Suppressor macrophage treated with lipopolysaccharide for 1 hour (primary cell): ENCODE results near the gene HOXA1.
"Not testable (repeated sequence)": the region's sequence is repeated elsewhere in the genome, so short reads cannot be mapped to it uniquely, and the experiment has no call there.

ENCODE experiments used
- DNase-seq, 3 donors: peaks; one replicate each; pipeline ENCODE4 v3.0.0-alpha.2; 2020 to 2022

HOXA1 gene

DNA sequence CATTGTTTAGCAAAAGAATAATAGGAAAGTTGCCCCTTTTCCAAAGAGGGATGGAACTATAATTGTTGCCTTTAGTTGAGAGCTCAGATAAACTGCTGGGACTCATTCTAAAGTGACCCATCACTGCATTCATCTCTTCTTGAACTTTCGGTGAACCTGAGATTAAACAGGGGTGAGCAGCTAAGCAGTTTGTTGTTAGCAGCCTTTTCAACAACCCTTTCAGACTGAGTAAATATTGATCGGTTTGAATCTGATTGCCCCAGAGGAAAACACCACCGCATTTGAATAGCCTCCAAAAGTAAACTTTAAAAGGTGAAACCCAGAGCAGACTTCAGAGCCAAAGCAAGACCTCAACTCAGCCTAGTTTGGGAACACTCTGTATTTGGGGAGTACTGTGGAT is 4.7 kb downstream of the HOXA1 start:
- DNase-seq: no peak

- DNase-seq: peak in 2 of 3 donors; percentile 21 to 32
Observed at GRCh38 chr7:27088002-27088922, 7.5 kb downstream of the HOXA1 start.

DNA sequence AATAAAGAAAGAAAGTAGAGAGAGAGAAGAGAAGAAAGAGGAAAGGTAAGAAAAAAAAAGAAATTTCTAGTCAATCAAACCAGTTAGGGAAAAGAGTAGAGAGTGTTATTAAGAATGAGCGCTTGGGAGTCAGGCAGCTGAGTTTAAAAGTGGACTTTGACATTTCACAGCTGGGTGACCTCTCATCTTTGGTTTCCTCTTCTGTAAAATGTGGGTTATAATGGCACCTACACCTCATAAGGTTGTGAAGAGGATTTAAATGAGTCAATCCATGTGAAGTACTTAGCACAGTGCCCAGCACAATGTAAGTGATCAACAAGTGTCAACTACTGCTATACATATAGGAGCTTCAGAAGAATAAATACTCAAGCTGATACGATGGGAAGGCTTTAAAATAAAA is 12.2 kb downstream of the HOXA1 start:
- DNase-seq: no peak

DNA sequence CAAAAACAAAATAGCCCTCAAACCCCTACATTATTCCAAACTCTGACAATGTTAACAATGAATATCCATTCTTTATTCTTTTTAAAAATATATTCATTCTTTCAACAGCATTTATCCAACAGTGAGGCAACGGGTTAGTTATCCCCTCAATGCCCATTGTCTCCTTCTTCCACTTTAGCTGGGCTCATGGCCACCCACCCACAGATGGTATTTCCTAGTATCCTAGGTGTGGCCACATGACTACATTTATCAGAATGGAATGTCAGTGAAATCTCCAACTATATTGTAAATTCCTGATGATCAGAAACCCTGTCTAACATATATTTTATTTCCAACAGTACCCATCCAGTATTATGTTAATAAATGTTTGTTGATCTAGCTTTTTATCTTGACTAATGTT is 13.6 kb downstream of the HOXA1 start:
- no peak for DNase-seq

- DNase-seq: no peak
Observed at GRCh38 chr7:27080844-27081436, 14.9 kb downstream of the HOXA1 start.

GRCh38 chr7:27079234-27079975 is 16.4 kb downstream of the HOXA1 start:
- peak in 2 of 3 donors; percentile 26 to 44 for DNase-seq

DNA sequence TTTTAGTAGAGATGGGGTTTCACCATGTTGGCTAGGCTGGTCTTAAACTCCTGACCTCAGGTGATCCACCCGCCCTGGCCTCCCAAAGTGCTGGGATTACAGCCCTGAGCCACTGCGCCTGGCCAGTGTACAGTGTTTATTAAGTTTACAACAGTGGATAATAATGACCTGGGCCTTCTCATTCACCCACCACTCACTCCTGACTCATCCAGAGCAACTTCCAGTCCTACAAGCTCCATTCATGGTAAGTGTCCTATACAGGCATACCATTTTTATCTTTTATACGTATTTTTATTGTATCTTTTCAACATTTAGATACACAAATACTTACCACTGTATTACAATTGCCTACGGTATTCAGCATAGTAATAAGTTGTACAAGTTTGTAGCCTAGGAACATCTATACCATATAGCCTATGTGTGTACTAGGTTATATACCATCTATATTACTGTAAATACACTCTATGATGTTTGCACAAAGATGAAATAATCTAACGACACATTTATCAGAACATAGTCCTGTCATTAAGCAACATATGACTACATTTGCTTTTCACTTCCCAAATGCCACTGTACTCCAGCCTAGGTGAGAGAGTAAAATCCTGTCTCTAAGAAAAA is 17.1 kb downstream of the HOXA1 start:
- no peak for DNase-seq

GRCh38 chr7:27073076-27073475 is 22.7 kb downstream of the HOXA1 start:
- no peak for DNase-seq

DNA sequence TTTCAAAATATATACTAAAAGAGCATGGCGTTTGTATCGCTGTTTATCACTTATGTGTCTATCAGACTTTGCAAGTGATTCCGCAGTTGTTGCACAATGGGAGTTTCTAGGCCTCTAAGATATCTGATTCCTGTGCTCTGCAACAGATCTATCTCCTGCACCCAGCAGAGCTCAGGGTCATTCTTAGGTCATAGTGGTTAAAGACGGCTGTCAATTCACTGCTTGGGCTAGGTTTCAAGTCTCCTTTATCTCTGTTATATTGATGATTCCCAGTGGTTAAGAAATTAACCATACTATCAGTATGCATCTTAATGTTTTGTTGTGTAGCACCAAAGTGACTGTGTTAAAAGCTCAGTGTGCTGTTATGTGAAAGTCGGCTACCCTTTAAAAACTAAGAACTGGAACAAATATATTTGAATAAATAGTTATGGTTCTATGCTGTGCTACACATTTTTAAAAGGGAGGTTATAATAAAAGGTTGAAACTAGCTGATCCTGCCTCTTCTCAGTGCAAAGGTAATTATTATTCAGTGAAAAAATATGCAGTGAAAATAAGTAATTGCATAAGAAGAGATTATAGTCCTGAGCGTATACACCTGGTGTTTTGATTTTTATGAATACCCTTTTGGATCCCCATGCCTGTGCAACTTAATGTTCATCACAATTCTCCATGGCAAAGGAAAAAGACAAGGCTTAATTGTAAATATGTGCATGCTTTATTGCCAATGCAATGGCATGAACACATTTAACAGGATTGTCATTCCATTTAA is 24.0 kb downstream of the HOXA1 start:
- DNase-seq: no peak

DNA sequence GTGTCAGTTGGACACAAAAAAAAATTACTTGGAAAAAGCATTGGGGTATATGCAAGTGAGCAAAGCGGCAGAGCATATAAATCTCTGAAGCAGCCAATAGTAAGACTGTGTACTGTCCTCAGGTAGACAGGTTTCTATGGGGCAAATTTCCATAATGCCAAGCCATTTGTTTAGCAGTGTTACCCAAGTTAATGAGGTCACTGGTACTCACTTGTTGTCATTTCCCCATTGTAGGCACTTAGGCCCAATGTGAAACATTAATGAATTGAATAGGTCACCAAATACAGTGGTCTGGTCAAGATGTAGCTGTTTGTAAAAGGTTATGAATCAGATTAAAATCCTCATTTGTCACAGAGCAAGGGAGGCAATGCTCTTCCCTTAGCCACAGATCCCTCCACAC is 27.5 kb downstream of the HOXA1 start:
- peak in 1 of 3 donors; percentile 26 for DNase-seq

DNA sequence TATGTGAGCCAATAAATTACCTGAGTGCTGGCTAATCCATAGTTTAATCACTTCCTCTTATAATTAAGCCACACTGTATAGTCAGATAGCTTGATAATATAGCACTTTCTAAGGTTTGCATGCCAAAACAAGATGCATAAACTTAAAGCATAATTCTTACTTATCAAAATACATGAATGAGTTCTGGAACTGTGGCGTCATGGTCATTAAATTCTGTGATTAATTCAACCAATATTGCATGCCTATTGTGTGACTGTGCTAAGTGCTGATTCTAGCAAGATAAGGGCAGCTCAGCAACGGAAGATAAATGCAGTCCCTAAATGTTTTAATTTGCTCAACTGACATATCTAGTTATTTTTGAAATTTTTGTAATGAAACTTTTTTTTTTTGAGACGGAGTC is 29.7 kb downstream of the HOXA1 start:
- DNase-seq: no peak

GRCh38 chr7:27065709-27066108 is 30.1 kb downstream of the HOXA1 start:
- no peak for DNase-seq

- no peak for DNase-seq
Observed at GRCh38 chr7:27064661-27065060, 31.1 kb downstream of the HOXA1 start.

DNA sequence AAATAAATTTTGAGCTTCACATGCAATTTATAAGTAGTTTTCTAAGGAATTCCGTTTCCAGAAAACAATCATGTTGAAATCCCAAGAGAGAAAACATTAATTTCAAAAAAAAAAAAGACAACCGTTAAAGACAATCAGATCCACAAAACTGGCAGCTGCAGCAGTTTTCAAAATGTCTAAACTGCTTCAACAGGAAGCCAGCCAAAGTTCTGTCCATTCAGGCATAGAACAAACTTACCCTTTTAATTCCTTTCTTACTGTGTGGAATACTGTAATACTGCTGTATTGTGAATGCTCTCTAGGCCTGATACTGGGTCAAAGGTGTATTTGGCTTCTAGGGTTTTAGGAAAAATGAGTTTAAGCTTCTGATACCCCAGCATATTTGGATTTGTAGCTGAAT is 31.6 kb downstream of the HOXA1 start:
- no peak for DNase-seq

DNA sequence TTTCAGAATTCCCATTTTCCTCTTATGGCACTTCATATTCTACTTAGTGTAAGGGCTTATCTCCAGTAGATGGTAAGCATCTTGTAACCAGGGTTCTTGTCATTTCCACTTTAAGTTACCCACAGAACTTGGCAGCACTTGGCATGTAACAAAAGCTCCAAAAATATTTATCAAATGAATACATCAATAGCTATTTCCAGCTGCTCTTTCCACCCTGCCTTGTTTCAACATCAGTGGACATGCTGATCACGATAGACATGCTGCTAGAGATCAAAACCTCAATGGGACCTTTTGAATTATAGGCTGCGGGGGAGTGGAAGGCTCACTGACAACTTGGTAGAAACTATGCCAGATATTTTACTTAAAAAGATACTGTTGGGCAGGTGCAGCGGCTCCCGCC is 32.9 kb downstream of the HOXA1 start:
- no peak for DNase-seq

- no peak for DNase-seq
Observed at GRCh38 chr7:27053153-27053552, 42.6 kb downstream of the HOXA1 start.

- no peak for DNase-seq
Observed at GRCh38 chr7:27051451-27051850, 44.3 kb downstream of the HOXA1 start.

GRCh38 chr7:27048438-27048837 is 47.4 kb downstream of the HOXA1 start:
- DNase-seq: no peak

DNA sequence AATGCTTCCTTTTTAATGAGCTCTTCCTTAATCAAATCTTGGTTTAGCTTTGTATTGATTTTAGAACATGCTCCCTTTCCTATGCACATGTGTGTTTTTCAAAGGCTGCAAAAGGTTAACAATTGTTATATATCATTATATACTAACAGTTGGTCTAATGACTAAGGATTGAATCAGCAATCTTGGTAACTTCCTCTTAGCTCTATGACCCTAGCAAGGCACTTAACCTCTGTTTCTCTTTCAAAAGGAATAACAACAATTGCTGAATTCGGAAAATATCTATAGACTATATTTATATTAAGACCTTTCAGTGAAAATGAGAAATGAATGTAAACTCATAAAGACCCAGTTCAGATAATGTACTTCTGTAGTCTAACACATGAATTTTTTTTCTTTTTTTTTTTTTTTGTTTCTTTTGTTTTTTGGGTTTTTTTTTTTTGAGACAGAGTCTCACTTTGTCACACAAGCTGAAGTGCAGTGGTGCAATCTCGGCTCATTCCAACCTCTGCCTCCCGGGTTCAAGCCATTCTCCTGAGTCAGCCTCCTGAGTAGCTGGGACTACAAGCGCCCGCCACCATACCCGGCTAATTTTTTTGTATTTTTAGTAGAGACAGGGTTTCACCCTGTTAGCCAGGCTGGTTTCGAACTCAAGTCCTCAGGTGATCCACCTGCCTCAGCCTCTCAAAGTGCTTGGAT is 48.8 kb downstream of the HOXA1 start:
- DNase-seq: peak; percentile 61 to 88 (median 86)

- DNase-seq: not testable (repeated sequence)
Observed at GRCh38 chr7:27045972-27046371, 49.8 kb downstream of the HOXA1 start.

GRCh38 chr7:27045066-27045465 is 50.7 kb downstream of the HOXA1 start:
- not testable (repeated sequence) for DNase-seq
